GM21717 (cell line): ENCODE data around the gene MYBPC1.
"Not testable (repeated sequence)": the region's sequence is repeated elsewhere in the genome, so short reads cannot be mapped to it uniquely, and the experiment has no call there.

ENCODE experiments used
- ATAC-seq: cut with Tn5 transposase; IDR thresholded peaks from one replicate; pipeline ENCODE4 v1.9.1; 2021; ENCODE audit warnings: mild to moderate bottlenecking, moderate library complexity; ENCODE audit not compliant: unreplicated experiment

The MYBPC1 gene, protein sequence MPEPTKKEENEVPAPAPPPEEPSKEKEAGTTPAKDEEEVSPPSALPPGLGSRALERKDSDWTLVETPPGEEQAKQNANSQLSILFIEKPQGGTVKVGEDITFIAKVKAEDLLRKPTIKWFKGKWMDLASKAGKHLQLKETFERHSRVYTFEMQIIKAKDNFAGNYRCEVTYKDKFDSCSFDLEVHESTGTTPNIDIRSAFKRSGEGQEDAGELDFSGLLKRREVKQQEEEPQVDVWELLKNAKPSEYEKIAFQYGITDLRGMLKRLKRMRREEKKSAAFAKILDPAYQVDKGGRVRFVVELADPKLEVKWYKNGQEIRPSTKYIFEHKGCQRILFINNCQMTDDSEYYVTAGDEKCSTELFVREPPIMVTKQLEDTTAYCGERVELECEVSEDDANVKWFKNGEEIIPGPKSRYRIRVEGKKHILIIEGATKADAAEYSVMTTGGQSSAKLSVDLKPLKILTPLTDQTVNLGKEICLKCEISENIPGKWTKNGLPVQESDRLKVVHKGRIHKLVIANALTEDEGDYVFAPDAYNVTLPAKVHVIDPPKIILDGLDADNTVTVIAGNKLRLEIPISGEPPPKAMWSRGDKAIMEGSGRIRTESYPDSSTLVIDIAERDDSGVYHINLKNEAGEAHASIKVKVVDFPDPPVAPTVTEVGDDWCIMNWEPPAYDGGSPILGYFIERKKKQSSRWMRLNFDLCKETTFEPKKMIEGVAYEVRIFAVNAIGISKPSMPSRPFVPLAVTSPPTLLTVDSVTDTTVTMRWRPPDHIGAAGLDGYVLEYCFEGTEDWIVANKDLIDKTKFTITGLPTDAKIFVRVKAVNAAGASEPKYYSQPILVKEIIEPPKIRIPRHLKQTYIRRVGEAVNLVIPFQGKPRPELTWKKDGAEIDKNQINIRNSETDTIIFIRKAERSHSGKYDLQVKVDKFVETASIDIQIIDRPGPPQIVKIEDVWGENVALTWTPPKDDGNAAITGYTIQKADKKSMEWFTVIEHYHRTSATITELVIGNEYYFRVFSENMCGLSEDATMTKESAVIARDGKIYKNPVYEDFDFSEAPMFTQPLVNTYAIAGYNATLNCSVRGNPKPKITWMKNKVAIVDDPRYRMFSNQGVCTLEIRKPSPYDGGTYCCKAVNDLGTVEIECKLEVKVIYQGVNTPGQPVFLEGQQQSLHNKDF

GRCh38 chr12:101594700-101595099 is at the start of gene MYBPC1:
MYBPC1 (plus strand) TSS chr12:101594971; CDS start chr12:101595071, 100 bp downstream.
- ATAC-seq = no peak

DNA sequence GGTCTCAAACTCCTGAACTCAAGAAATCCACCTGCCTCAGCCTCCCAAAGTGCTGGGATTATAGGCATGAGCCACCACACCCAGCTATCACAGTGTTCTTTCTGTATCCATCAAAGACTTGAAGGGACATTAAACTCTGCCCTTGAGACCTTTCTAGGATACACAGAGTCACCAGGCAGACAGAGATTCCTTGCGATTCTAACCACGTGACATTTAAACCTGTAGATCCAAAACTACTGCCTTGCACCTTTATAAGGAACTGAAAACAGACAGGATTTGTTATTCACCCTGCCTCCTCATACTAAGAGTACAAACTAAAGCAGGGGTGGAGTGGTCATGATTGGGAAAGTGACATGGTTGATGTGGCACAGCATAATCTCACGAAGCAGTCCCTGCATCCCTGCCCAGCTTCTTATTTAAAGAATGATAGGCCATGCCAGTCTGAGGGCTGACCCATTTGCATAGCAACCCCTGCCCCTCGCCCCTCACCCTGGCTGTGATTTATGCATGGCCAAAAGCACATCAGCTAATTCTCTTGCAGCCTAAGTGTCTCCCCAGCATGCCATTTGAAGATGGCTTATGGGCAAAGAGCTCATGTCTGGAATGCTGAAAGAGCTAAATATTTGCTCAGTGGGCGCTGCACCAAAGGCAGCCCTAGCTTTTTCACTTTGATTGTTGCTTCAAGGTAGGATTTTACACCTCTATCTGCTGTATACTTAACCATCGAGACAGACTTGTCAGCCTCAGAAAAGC is 43.2 kb upstream of the MYBPC1 start:
- no peak for ATAC-seq

DNA sequence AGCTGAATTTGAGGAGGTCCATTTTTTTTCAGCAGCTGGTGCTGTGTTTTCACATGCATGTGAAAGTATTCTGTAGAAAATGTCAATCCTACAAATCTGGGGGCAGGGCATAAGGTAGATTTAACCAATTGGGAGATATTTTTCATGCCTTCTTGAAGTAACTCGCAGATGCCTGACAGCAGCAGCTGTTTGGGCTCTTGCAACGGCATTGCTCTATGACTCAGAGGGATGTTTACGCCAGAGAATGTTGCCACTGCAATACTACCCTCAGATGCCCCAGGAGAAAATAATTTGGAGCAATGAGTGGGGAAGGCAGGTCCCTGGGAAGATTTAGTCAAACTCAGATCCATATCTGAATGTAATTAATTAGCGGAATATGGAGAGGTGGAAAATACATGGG is 42.5 kb upstream of the MYBPC1 start:
- no peak for ATAC-seq

GRCh38 chr12:101557094-101557493 is 37.7 kb upstream of the MYBPC1 start:
- no peak for ATAC-seq

- ATAC-seq = not testable (repeated sequence)
Observed at GRCh38 chr12:101558726-101559125, 36.0 kb upstream of the MYBPC1 start.

- no peak for ATAC-seq
Observed at GRCh38 chr12:101563212-101563611, 31.6 kb upstream of the MYBPC1 start.

GRCh38 chr12:101564912-101565311 is 29.9 kb upstream of the MYBPC1 start:
- ATAC-seq = no peak

DNA sequence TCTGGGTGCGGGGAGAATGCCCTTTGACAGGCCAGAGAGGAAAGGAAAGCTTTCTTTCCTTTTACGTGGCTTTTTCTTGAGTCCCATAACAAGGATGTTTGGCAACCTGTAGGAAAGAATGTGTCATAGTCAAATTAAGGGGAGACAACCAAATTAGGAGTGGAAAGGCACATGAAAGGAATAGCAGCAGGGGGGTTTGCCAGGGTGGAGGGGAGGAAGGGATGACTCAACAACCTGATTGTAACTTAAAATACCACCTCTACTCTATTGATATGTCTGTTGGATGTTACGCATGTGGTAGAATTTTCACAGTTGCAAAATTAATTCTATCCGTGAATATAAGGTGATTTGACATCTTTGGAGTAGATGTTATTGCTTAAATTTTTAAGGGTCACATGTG is 28.5 kb upstream of the MYBPC1 start:
- no peak for ATAC-seq

DNA sequence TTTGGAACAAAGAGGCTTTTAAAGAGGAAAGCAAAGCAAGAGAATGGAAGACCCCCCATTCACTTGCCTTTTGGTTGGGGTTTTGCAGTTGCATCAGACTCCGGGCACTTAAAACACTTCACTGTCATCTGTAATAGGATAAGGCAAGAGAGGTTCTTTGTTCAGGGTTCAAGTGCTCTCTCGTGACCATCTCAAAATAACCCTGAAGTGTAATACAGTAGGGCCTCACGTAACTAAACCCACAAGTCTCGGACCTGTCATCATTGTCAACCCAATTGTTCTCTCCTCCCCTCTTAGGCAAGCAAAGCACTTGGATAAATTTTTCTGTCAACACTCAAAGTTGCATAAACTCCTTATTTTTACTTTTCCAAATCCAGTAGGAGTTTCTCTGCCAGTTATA is 26.9 kb upstream of the MYBPC1 start:
- ATAC-seq = no peak

GRCh38 chr12:101570047-101570446 is 24.7 kb upstream of the MYBPC1 start:
- ATAC-seq = no peak

DNA sequence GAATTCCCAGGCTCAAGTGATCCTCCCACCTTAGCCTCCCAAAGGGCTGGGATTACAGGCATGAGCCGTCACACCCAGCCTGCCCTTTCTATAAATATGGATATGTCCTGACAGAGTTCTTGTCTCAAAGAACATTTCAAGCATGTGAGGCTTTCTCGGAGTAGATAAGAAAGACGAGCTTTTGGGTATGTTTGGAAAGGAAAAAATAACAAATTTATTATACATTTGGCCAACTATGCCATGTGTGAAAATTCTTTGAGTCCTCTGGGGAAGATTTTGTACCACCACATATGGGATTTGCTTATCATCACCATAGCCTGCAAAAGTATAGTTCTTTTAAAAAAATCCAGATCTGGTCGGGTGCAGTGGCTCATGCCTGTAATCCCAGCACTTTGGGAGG is 23.7 kb upstream of the MYBPC1 start:
- ATAC-seq = no peak

- no peak for ATAC-seq
Observed at GRCh38 chr12:101573743-101574142, 21.0 kb upstream of the MYBPC1 start.

- ATAC-seq = no peak
Observed at GRCh38 chr12:101578417-101578816, 16.4 kb upstream of the MYBPC1 start.

DNA sequence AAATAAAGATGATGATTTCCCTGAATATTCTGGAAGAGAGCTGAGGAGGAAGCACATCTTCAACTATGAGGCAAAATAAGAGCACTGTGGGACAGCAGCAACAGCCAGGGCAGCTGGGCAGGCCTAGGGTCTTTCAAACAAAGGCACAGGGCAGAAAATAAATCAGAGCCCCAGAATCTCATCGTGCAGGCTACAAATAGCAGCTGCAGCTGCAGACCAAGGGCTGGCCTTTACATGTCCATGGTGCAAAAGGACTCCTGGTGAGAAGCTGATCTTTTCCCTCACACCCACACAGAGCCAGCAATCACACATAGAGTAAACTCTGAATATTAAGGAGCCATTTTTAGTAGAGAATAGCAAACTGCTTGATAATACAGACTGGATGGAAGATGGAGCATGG is 13.6 kb upstream of the MYBPC1 start:
- no peak for ATAC-seq

DNA sequence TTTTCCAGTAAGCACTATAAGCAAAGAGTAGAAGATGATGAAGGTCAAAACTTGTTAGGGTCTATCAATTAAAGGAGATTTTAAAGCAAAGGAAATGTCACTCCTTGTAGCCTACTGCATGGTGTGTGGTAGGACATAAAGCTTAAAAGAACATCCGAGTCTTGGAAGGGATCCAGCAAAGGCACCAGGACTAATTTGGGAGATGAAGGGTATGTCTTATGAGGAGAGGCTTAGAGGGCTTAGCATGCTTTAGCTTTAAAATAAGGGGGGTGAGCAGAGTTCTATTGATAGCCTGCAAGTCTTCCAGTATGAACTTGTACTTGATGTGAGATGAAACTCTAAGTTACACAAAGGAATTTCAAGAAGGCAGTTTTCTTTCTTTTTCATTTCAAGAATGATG is 11.8 kb upstream of the MYBPC1 start:
- no peak for ATAC-seq

DNA sequence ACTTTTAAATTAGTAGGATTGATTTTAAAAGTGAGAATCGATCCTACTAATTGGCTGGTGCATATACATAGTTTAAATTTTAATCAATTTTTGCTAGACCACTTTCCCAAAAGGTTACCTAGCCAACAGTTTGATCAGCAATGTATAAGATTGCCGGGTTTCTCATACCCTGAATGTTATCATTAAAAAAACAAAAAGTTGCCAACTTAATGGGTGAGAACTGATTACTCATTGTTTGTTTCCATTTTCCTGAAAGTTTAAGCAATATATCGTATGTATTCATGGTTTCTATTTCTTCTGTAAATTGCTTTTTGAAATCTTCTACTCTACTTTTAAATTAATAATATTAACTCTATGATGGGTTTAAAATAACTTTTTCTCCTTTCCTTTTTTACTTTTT is 4.4 kb upstream of the MYBPC1 start:
- no peak for ATAC-seq

- ATAC-seq = no peak
Observed at GRCh38 chr12:101591781-101592180, 3.0 kb upstream of the MYBPC1 start.

DNA sequence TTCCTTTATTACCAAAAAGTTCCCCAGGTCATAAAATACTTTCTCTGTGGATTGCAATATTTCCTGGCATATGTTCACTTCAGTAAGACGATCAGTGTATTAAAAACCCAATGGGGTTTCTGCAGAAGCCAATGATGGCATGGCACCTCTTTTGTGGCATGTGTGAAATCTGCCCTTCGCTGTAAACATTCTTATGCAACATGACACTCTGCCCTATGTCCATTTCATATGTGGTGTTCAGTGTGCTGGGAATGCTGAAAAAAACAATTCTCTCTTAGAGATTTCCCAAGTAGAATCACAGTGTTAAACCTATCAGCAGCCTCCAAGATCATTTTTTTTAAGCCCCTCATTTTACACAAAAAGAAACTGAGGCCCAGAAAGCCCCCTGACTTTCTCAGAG is 2.3 kb upstream of the MYBPC1 start:
- no peak for ATAC-seq

GRCh38 chr12:101592921-101593320 is 1.9 kb upstream of the MYBPC1 start:
- no peak for ATAC-seq

DNA sequence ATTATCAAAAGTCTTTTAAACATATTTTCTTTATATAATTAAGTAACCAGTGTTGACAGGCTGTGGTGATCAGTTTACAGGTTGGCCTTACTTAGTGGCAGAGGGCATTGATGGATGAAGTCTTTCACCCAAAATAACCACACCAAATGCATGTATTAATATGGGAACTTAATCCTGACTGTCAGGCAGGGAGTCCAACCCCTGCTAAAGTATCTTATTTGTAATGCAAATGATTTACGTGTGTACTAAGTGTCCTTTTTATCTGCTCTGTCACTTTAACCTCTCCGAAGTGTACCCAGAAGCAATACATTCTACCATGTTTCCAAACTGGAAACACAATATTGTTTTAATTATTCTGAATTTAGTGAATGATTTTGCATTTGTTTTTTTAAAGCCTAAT is 1.4 kb downstream of the MYBPC1 start:
- no peak for ATAC-seq

- no peak for ATAC-seq
Observed at GRCh38 chr12:101597164-101597563, 2.4 kb downstream of the MYBPC1 start.
